ENCODE measurements around the gene DPP7. TPM values are rescaled to one million over a fixed set of nuclear protein-coding genes. Genes with fewer than 3 reads are reported as not detected.

Gene DPP7
- 100 to 1,000 TPM; 344 to 349 TPM for total RNA-seq
- 207 TPM for polyA plus RNA-seq (2013, experiment 1 of 2)
- polyA plus RNA-seq (2013, experiment 2 of 2): 218 TPM
- 93.4 to 259 (median 154) reads per million in 172 experiments for total RNA-seq

DNA sequence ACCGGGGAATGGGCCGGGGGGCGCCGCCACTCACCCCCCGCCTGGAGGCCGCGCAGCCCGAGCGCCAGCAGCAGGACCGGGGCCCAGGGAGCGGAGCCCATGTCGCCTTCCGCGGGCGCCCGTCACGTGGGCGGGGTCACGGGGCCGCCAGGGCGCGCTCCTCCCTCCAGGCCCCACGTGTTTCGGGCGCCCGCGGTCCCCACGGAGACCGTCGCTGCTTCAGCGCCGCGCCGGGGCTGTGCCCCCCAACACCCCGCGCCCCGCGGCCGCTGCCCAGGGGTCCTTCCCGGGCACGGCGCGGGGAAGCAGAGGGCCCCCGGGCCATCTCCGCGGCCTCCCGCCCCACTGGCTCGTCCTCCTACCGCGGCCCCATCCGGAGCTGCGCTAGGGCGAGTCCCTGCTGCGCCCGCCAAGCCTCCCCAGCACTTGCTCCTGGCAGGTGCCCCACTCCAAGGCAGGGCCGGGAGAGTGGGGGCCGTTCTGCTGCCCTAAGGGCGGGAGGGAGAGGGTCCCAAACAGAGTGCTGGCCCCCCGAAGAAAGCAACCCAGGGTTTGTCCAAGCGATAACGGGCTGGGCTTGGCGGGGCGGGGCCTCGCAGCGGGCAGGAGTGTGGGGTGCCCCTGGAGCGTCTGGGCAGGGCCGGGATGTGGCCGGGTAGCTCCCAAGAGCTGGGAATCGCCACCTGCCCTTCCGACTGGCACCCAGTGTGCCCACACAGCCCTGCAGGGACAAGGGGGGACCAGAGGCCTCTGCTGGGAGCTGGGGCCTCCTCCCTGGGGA, at the start of gene DPP7:
Gene DPP7 (minus strand): TSS at position 121 of the 781 bp plus-strand sequence. CDS start 20 bp downstream, at position 101.
- H3K27ac ChIP-seq (ENCODE audit: low read depth in 1 of 2, low read length in 2 of 2): peak within 1 kb of the TSS in 1 of 2 donors; percentile 46
- Mint-ChIP-seq H3K4me1 (ENCODE audit: low read depth) (no peaks in the 10 kb centered on the region), H3K4me3 (peak within 1 kb of the TSS; percentile 79), H3K27me3 (no peaks in the 10 kb centered on the region), H3K9me3 (no peaks in the 10 kb centered on the region), H3K27ac (peak within 1 kb of the TSS; percentile 44), H3K36me3 (ENCODE audit: low read depth) (peaks cover 18% of the 10 kb centered on the region)
- H3K4me1 ChIP-seq (ENCODE audit: insufficient read depth, low read length): peaks cover 28% of the 10 kb centered on the region
- intact Hi-C loops (cut with DNase I, micrococcal nuclease): loop anchor here (1.0 to 5.0 kb wide), 4 partner anchors 14 to 122 kb away; no protein-coding TSS in a partner anchor
- no peaks in the 10 kb centered on the region for H3K9me3 ChIP-seq (ENCODE audit: control insufficient read depth in 1 of 2, insufficient read depth in 1 of 2, low read length in 2 of 2)
- peak within 1 kb of the TSS; percentile 54 for H3K4me3 ChIP-seq (ENCODE audit: low read length)
- ATAC-seq (ENCODE audit: poor library complexity): peak; percentile 94
- DNase-seq: peak; percentile 58 to 92 (median 76)
- CTCF ChIA-PET: interaction anchor here (0.9 to 1.7 kb wide), 3 partner anchors 19 to 122 kb away, joined by 3 to 7 read pairs (median 4); no protein-coding TSS in a partner anchor
- H3K36me3 ChIP-seq (ENCODE audit: insufficient read depth, low read length): peaks cover 30% of the 10 kb centered on the region
- POLR2A ChIA-PET: interaction anchor here (0.6 to 2.9 kb wide), 9 partner anchors 12 to 128 kb away, joined by 3 to 11 read pairs (median 6); partner anchors contain the start of genes MAN1B1 and TUBB4B
- no peaks in the 10 kb centered on the region for H3K27me3 ChIP-seq (ENCODE audit: control insufficient read depth in 1 of 2, insufficient read depth in 2 of 2, low read length in 2 of 2)
- TF ChIP-seq, protein P1, sequence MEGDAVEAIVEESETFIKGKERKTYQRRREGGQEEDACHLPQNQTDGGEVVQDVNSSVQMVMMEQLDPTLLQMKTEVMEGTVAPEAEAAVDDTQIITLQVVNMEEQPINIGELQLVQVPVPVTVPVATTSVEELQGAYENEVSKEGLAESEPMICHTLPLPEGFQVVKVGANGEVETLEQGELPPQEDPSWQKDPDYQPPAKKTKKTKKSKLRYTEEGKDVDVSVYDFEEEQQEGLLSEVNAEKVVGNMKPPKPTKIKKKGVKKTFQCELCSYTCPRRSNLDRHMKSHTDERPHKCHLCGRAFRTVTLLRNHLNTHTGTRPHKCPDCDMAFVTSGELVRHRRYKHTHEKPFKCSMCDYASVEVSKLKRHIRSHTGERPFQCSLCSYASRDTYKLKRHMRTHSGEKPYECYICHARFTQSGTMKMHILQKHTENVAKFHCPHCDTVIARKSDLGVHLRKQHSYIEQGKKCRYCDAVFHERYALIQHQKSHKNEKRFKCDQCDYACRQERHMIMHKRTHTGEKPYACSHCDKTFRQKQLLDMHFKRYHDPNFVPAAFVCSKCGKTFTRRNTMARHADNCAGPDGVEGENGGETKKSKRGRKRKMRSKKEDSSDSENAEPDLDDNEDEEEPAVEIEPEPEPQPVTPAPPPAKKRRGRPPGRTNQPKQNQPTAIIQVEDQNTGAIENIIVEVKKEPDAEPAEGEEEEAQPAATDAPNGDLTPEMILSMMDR (IDR thresholded peaks at IDR 0.05): no peak

DNA sequence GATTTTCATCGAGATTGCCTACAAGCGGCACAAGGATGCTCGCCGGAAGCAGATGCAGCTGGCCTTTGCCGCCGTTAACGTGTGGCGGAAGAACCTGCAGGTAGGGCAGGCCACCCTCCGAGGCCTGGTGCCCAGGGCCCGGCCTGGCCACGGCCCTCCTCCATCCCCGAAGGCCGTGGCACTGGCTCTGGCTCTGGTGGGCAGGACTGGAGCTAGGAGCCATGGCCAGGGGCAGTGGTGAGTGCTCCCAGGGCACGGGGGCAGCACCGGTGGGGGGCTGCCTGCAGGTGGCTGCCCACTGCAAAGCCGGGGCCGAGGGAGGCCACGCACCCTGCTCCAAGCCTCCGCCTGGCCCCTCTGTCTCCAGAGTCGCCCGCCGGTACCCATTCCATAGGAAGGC, 49.3 kb upstream of the DPP7 start:
- no peaks in the 10 kb centered on the region for H3K36me3 Mint-ChIP-seq (ENCODE audit: low read depth)
- POLR2A ChIA-PET: no interaction called here
- ATAC-seq (ENCODE audit: poor library complexity) (no peak), DNase-seq (no peak)
- H3K27me3 ChIP-seq (ENCODE audit: control insufficient read depth in 1 of 2, insufficient read depth in 2 of 2, low read length in 2 of 2): peaks cover 51 to 76% of the 10 kb centered on the region in 2 experiments
- TF ChIP-seq, protein P1 (IDR thresholded peaks at IDR 0.05): no peak
- H3K4me3 Mint-ChIP-seq: no peak overlapping the region
- no peak overlapping the region for H3K4me3 ChIP-seq (ENCODE audit: low read length)
- peaks cover 58% of the 10 kb centered on the region for H3K27me3 Mint-ChIP-seq
- peaks cover 5% of the 10 kb centered on the region for H3K4me1 Mint-ChIP-seq (ENCODE audit: low read depth)
- intact Hi-C loops (cut with DNase I, micrococcal nuclease): no loop called here
- no peaks in the 10 kb centered on the region for H3K36me3 ChIP-seq (ENCODE audit: insufficient read depth, low read length)
- CTCF ChIA-PET: no interaction called here
- H3K9me3 ChIP-seq (ENCODE audit: control insufficient read depth in 1 of 2, insufficient read depth in 1 of 2, low read length in 2 of 2): peaks cover 0 to 31% of the 10 kb centered on the region in 2 experiments
- H3K27ac Mint-ChIP-seq: no peak overlapping the region
- no peak overlapping the region for H3K27ac ChIP-seq (ENCODE audit: low read depth in 1 of 2, low read length in 2 of 2)
- peaks cover 15% of the 10 kb centered on the region for H3K4me1 ChIP-seq (ENCODE audit: insufficient read depth, low read length)
- H3K9me3 Mint-ChIP-seq: no peaks in the 10 kb centered on the region

GRCh38 chr9:137163365-137163715, 48.8 kb upstream of the DPP7 start:
- H3K9me3 ChIP-seq (ENCODE audit: control insufficient read depth in 1 of 2, insufficient read depth in 1 of 2, low read length in 2 of 2): peaks cover 0 to 35% of the 10 kb centered on the region in 2 experiments
- ATAC-seq (ENCODE audit: poor library complexity) (no peak), DNase-seq (no peak)
- Mint-ChIP-seq H3K27me3 (peaks cover 59% of the 10 kb centered on the region), H3K4me3 (no peak overlapping the region), H3K36me3 (ENCODE audit: low read depth) (no peaks in the 10 kb centered on the region), H3K4me1 (ENCODE audit: low read depth) (peaks cover 6% of the 10 kb centered on the region), H3K9me3 (no peaks in the 10 kb centered on the region), H3K27ac (no peak overlapping the region)
- no peak overlapping the region for H3K4me3 ChIP-seq (ENCODE audit: low read length)
- no peaks in the 10 kb centered on the region for H3K36me3 ChIP-seq (ENCODE audit: insufficient read depth, low read length)
- peaks cover 17% of the 10 kb centered on the region for H3K4me1 ChIP-seq (ENCODE audit: insufficient read depth, low read length)
- ChIA-PET POLR2A (interaction anchor here (0.7 kb wide), 1 partner anchor 30 kb away, joined by 3 read pairs; no protein-coding TSS in a partner anchor), CTCF (no interaction called here)
- intact Hi-C loops (cut with DNase I, micrococcal nuclease): no loop called here
- no peak overlapping the region for H3K27ac ChIP-seq (ENCODE audit: low read depth in 1 of 2, low read length in 2 of 2)
- peaks cover 55 to 78% of the 10 kb centered on the region in 2 experiments for H3K27me3 ChIP-seq (ENCODE audit: control insufficient read depth in 1 of 2, insufficient read depth in 2 of 2, low read length in 2 of 2)
- TF ChIP-seq, protein P1 (IDR thresholded peaks at IDR 0.05): no peak

Data from CD4-positive, alpha-beta T cell (primary cell).